ENCODE measurements around the gene CES5A.
"Not testable (repeated sequence)": the region's sequence is repeated elsewhere in the genome, so short reads cannot be mapped to it uniquely, and the experiment has no call there.

Gene CES5A

GRCh38 chr16:55873122-55873521 lies 2.1 kb downstream of the CES5A start:
- DNase-seq: no peak

GRCh38 chr16:55872130-55872529 lies 3.0 kb downstream of the CES5A start:
- no peak for DNase-seq

GRCh38 chr16:55871411-55872038 lies 3.6 kb downstream of the CES5A start:
- DNase-seq: no peak

- no peak for DNase-seq
Observed at GRCh38 chr16:55868980-55869379, 6.2 kb downstream of the CES5A start.

- DNase-seq: no peak
Observed at GRCh38 chr16:55868137-55868536, 7.0 kb downstream of the CES5A start.

- DNase-seq: no peak
Observed at GRCh38 chr16:55861288-55861687, 13.9 kb downstream of the CES5A start.

- not testable (repeated sequence) for DNase-seq
Observed at GRCh38 chr16:55857650-55858049, 17.5 kb downstream of the CES5A start.

- no peak for DNase-seq
Observed at GRCh38 chr16:55856950-55857349, 18.2 kb downstream of the CES5A start.

- no peak for DNase-seq
Observed at GRCh38 chr16:55853114-55853513, 22.1 kb downstream of the CES5A start.

- DNase-seq: no peak
Observed at GRCh38 chr16:55849536-55849935, 25.6 kb downstream of the CES5A start.

- no peak for DNase-seq
Observed at GRCh38 chr16:55846598-55847346, 28.4 kb downstream of the CES5A start.

GRCh38 chr16:55843105-55843395 lies 32.1 kb downstream of the CES5A start:
- DNase-seq: no peak

GRCh38 chr16:55842369-55843104 lies 32.6 kb downstream of the CES5A start:
- DNase-seq: no peak

GRCh38 chr16:55839115-55839514 lies 36.1 kb downstream of the CES5A start:
- no peak for DNase-seq

GRCh38 chr16:55836158-55836611 lies 39.0 kb downstream of the CES5A start:
- no peak for DNase-seq

- no peak for DNase-seq
Observed at GRCh38 chr16:55835581-55835980, 39.6 kb downstream of the CES5A start.

- not testable (repeated sequence) for DNase-seq
Observed at GRCh38 chr16:55835173-55835572, 40.0 kb downstream of the CES5A start.

- no peak for DNase-seq
Observed at GRCh38 chr16:55834049-55834448, 41.1 kb downstream of the CES5A start.

- DNase-seq: no peak
Observed at GRCh38 chr16:55832773-55833691, 42.1 kb downstream of the CES5A start, which contains the start of gene CES1. Gene CES1, minus strand, starts transcription at chr16:55833096. Its CDS starts 41 bp downstream, at chr16:55833055.

GRCh38 chr16:55832425-55832772 lies 42.8 kb downstream of the CES5A start:
- DNase-seq: no peak

- DNase-seq: no peak
Observed at GRCh38 chr16:55830658-55831294, 44.4 kb downstream of the CES5A start.

- not testable (repeated sequence) for DNase-seq
Observed at GRCh38 chr16:55829232-55829631, 45.9 kb downstream of the CES5A start.

Data from activated CD4-positive, alpha-beta T cell treated with anti-CD3 and anti-CD28 coated beads for 1 hour (primary cell).